GM12891 (cell line): ENCODE measurements around the gene KRT81.
"Not testable (repeated sequence)": the region's sequence is repeated elsewhere in the genome, so short reads cannot be mapped to it uniquely, and the experiment has no call there.

ENCODE experiments used
- DNase-seq: peaks from one replicate; pipeline ENCODE4 v3.0.0; 2011; ENCODE audit warnings: low spot score; ENCODE audit not compliant: insufficient read length
- FAIRE-seq: peaks from 2 replicates; lab custom pipeline; 2011; peaks lifted over from hg19 to GRCh38; lab: Jason Lieb, UNC
- PAX5 ChIP-seq: IDR thresholded peaks from 2 replicates; pipeline ENCODE4 v1.6.1; 2011; ENCODE audit warnings: low read length, moderate library complexity, mild to moderate bottlenecking; ENCODE audit not compliant: insufficient read depth, severe bottlenecking
- POLR2A ChIP-seq: IDR thresholded peaks from 2 replicates; pipeline ENCODE4 v1.6.1; 2011; ENCODE audit warnings: low read depth, low read length, control low read depth
- POLR2AphosphoS5 ChIP-seq: IDR thresholded peaks from 2 replicates; pipeline ENCODE4 v1.6.1; 2011; ENCODE audit warnings: low read depth, low read length, control low read depth
- POU2F2 ChIP-seq: IDR thresholded peaks from 2 replicates; pipeline ENCODE4 v1.6.1; 2011; ENCODE audit warnings: low read depth, mild to moderate bottlenecking, control low read depth, low read length, moderate library complexity
- SPI1 ChIP-seq: IDR thresholded peaks from 2 replicates; pipeline ENCODE4 v1.6.1; 2011; ENCODE audit warnings: low read depth, low read length, control low read depth
- TAF1 ChIP-seq: IDR thresholded peaks from 2 replicates; pipeline ENCODE4 v1.6.1; 2011; ENCODE audit warnings: low read depth, low read length, control low read depth

KRT81 gene

GRCh38 chr12:52263761-52264434 lies 27.4 kb downstream of the KRT81 start:
- TF ChIP-seq POU2F2 (no peak), SPI1 (no peak), PAX5 (no peak), TAF1 (no peak), POLR2AphosphoS5 (no peak), POLR2A (no peak)
- FAIRE-seq (no peak), DNase-seq (no peak)

- no peak for TF ChIP-seq POU2F2
- TF ChIP-seq PAX5 = no peak
- TF ChIP-seq SPI1 = no peak
- no peak for TF ChIP-seq POLR2AphosphoS5
- no peak for TF ChIP-seq TAF1
- TF ChIP-seq POLR2A = no peak
- FAIRE-seq = no peak
These were observed 29.0 kb downstream of the KRT81 start for GRCh38 chr12:52262286-52262685.

GRCh38 chr12:52261208-52261484 lies 30.2 kb downstream of the KRT81 start:
- FAIRE-seq (no peak), DNase-seq (no peak)
- TF ChIP-seq PAX5 = no peak

More at GRCh38 chr12:52262286-52262685, 29.0 kb downstream of the KRT81 start:
- DNase-seq = no peak

- DNase-seq (no peak), FAIRE-seq (peak; percentile 23)
- TF ChIP-seq POU2F2 (no peak), SPI1 (no peak), POLR2AphosphoS5 (no peak), POLR2A (no peak)
These were observed 30.8 kb downstream of the KRT81 start for GRCh38 chr12:52260361-52261207.

GRCh38 chr12:52259657-52260243 lies 31.6 kb downstream of the KRT81 start:
- no peak for FAIRE-seq
- TF ChIP-seq POLR2A (no peak), TAF1 (no peak), POLR2AphosphoS5 (no peak), POU2F2 (no peak), PAX5 (no peak)
- no peak for DNase-seq

- FAIRE-seq = no peak
These were observed 32.9 kb downstream of the KRT81 start for GRCh38 chr12:52258335-52258901.

GRCh38 chr12:52257922-52258321 lies 33.4 kb downstream of the KRT81 start:
- not testable (repeated sequence) for FAIRE-seq, DNase-seq

More at GRCh38 chr12:52258335-52258901, 32.9 kb downstream of the KRT81 start:
- no peak for TF ChIP-seq SPI1
- no peak for TF ChIP-seq PAX5
- no peak for TF ChIP-seq POLR2A
- no peak for TF ChIP-seq POU2F2
- no peak for TF ChIP-seq TAF1
- TF ChIP-seq POLR2AphosphoS5 = no peak
- no peak for DNase-seq

- TF ChIP-seq POU2F2 = no peak
- TF ChIP-seq POLR2AphosphoS5 = no peak
- no peak for TF ChIP-seq TAF1
- TF ChIP-seq PAX5 = no peak
- no peak for FAIRE-seq
- no peak for DNase-seq
These were observed 34.2 kb downstream of the KRT81 start for GRCh38 chr12:52257074-52257551.

GRCh38 chr12:52256584-52256935 lies 34.8 kb downstream of the KRT81 start:
- DNase-seq (no peak), FAIRE-seq (no peak)
- no peak for TF ChIP-seq POLR2AphosphoS5
- no peak for TF ChIP-seq SPI1
- no peak for TF ChIP-seq POU2F2
- no peak for TF ChIP-seq POLR2A
- no peak for TF ChIP-seq PAX5
- TF ChIP-seq TAF1 = no peak
